ENCODE data around the gene RPS15A. TPM values are rescaled to one million over a fixed set of nuclear protein-coding genes. Genes with fewer than 3 reads are reported as not detected.
"Not testable (repeated sequence)": the region's sequence is repeated elsewhere in the genome, so short reads cannot be mapped to it uniquely, and the experiment has no call there.

RPS15A gene
- total and polyA plus RNA-seq, 4 donors, result 349 to 1,185 (median 895) TPM

- Histone ChIP-seq H3K27ac (ENCODE audit: low read depth in 1 of 2, low read length in 2 of 2) (no peak overlapping the region), H3K4me3 (ENCODE audit: low read depth in 1 of 3, low read length in 3 of 3) (no peak overlapping the region), H3K36me3 (ENCODE audit: control insufficient read depth in 4 of 4, insufficient read depth in 3 of 4, low read depth in 1 of 4, low read length in 3 of 4) (peaks cover 19 to 48% (median 32%) of the 10 kb centered on the region in 4 donors), H3K27me3 (ENCODE audit: control insufficient read depth in 4 of 4, insufficient read depth in 4 of 4, low read length in 3 of 4) (no peaks in the 10 kb centered on the region), H3K9ac (ENCODE audit: low read depth in 1 of 2, low read length in 2 of 2) (no peak overlapping the region), H3K4me1 (ENCODE audit: control insufficient read depth in 4 of 4, insufficient read depth in 4 of 4, low read length in 3 of 4) (peaks cover 0 to 14% (median 8%) of the 10 kb centered on the region in 4 donors), H3K9me3 (ENCODE audit: control insufficient read depth in 4 of 4, low read length in 3 of 4) (no peaks in the 10 kb centered on the region)
- 93% methylated on average over 8 of the region's 8 CpGs for WGBS
- DNase-seq (ENCODE audit: low spot score), result no peak
- TF ChIP-seq YY1 (IDR thresholded peaks at IDR 0.05) (no peak), RAD21 (IDR thresholded peaks at IDR 0.05) (no peak), HNF4A (conservative IDR thresholded peaks at IDR 0.05) (no peak), NR2F2 (IDR thresholded peaks at IDR 0.05) (no peak), FOXA2 (IDR thresholded peaks at IDR 0.05) (no peak), EGR1 (IDR thresholded peaks at IDR 0.05; ENCODE audit: low read depth in 2 of 2) (no peak), RXRA (IDR thresholded peaks at IDR 0.05) (no peak), GABPA (IDR thresholded peaks at IDR 0.05 in 1 of 2, conservative IDR thresholded peaks at IDR 0.05 in 1 of 2) (no peak), FOXA1 (IDR thresholded peaks at IDR 0.05) (no peak)
- TF ChIP-seq, protein P1, sequence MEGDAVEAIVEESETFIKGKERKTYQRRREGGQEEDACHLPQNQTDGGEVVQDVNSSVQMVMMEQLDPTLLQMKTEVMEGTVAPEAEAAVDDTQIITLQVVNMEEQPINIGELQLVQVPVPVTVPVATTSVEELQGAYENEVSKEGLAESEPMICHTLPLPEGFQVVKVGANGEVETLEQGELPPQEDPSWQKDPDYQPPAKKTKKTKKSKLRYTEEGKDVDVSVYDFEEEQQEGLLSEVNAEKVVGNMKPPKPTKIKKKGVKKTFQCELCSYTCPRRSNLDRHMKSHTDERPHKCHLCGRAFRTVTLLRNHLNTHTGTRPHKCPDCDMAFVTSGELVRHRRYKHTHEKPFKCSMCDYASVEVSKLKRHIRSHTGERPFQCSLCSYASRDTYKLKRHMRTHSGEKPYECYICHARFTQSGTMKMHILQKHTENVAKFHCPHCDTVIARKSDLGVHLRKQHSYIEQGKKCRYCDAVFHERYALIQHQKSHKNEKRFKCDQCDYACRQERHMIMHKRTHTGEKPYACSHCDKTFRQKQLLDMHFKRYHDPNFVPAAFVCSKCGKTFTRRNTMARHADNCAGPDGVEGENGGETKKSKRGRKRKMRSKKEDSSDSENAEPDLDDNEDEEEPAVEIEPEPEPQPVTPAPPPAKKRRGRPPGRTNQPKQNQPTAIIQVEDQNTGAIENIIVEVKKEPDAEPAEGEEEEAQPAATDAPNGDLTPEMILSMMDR (IDR thresholded peaks at IDR 0.05; ENCODE audit: low read depth, low read length, missing input control), result no peak
- TF ChIP-seq, protein P2, sequence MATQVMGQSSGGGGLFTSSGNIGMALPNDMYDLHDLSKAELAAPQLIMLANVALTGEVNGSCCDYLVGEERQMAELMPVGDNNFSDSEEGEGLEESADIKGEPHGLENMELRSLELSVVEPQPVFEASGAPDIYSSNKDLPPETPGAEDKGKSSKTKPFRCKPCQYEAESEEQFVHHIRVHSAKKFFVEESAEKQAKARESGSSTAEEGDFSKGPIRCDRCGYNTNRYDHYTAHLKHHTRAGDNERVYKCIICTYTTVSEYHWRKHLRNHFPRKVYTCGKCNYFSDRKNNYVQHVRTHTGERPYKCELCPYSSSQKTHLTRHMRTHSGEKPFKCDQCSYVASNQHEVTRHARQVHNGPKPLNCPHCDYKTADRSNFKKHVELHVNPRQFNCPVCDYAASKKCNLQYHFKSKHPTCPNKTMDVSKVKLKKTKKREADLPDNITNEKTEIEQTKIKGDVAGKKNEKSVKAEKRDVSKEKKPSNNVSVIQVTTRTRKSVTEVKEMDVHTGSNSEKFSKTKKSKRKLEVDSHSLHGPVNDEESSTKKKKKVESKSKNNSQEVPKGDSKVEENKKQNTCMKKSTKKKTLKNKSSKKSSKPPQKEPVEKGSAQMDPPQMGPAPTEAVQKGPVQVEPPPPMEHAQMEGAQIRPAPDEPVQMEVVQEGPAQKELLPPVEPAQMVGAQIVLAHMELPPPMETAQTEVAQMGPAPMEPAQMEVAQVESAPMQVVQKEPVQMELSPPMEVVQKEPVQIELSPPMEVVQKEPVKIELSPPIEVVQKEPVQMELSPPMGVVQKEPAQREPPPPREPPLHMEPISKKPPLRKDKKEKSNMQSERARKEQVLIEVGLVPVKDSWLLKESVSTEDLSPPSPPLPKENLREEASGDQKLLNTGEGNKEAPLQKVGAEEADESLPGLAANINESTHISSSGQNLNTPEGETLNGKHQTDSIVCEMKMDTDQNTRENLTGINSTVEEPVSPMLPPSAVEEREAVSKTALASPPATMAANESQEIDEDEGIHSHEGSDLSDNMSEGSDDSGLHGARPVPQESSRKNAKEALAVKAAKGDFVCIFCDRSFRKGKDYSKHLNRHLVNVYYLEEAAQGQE (IDR thresholded peaks at IDR 0.05), result no peak
Measured at GRCh38 chr16:18782697-18783429, 7.3 kb downstream of the RPS15A start.

DNA sequence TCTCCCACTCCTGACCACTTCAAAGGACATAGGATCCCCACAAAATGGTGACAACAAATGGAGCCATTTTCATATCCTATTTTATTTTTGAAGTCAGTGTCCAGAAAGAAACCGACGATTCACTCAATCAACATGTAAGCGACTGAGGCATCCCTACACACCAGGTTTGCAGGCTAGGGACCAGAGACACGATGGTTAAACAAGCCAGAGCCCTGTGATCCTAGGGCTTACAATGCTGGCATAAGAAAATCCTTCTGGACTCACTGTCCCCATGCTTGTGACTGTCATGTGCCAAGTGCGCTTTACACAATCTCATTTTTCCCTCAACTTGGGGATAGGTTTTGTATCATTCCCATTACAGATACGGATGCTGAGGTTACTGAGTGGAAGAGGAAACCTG lies 8.9 kb downstream of the RPS15A start:
- not testable (repeated sequence) for H3K9ac ChIP-seq (ENCODE audit: low read depth in 1 of 2, low read length in 2 of 2); H3K4me1 ChIP-seq (ENCODE audit: control insufficient read depth in 4 of 4, insufficient read depth in 4 of 4, low read length in 3 of 4); H3K4me3 ChIP-seq (ENCODE audit: low read depth in 1 of 3, low read length in 3 of 3); H3K9me3 ChIP-seq (ENCODE audit: control insufficient read depth in 4 of 4, low read length in 3 of 4); H3K27ac ChIP-seq (ENCODE audit: low read depth in 1 of 2, low read length in 2 of 2); DNase-seq (ENCODE audit: low spot score); H3K27me3 ChIP-seq (ENCODE audit: control insufficient read depth in 4 of 4, insufficient read depth in 4 of 4, low read length in 3 of 4)
- WGBS, result 92% methylated on average over 6 of the region's 6 CpGs
- H3K36me3 ChIP-seq (ENCODE audit: control insufficient read depth in 4 of 4, insufficient read depth in 3 of 4, low read depth in 1 of 4, low read length in 3 of 4), result peaks cover 15 to 36% (median 26%) of the 10 kb centered on the region in 4 donors

DNA sequence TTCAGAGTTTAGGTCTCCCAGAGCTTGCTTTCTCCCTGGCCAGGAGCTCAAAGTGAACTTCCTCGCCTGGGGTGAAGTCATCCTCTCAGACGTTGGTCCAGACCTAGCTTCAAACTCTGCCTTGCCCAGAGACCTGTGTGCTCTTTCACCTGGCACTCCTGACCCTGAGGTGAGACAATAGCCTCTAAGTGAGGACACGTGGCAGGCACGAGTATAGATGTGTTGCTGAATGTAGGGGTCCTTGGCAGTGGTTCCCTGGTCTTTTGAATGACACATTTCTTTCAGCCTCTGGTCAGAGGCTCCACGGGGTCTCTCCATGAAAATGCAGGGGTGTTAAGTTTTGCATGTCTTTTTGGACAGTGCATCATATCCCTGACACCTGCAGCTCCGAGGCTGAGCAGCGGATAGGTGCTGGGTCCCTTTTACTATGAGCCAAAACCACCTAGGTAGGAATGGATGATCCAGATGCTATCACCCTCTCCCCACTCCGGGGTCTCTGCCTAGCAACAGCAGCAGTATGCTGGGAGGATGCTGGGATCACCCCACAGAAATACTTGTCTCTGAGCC lies 9.6 kb downstream of the RPS15A start:
- H3K9ac ChIP-seq (ENCODE audit: low read depth in 1 of 2, low read length in 2 of 2); H3K27me3 ChIP-seq (ENCODE audit: control insufficient read depth in 4 of 4, insufficient read depth in 4 of 4, low read length in 3 of 4); DNase-seq (ENCODE audit: low spot score); H3K4me3 ChIP-seq (ENCODE audit: low read depth in 1 of 3, low read length in 3 of 3); H3K9me3 ChIP-seq (ENCODE audit: control insufficient read depth in 4 of 4, low read length in 3 of 4); H3K27ac ChIP-seq (ENCODE audit: low read depth in 1 of 2, low read length in 2 of 2); H3K4me1 ChIP-seq (ENCODE audit: control insufficient read depth in 4 of 4, insufficient read depth in 4 of 4, low read length in 3 of 4): not testable (repeated sequence)
- 72% methylated on average over 8 of the region's 8 CpGs for WGBS
- peaks cover 14 to 30% (median 23%) of the 10 kb centered on the region in 4 donors for H3K36me3 ChIP-seq (ENCODE audit: control insufficient read depth in 4 of 4, insufficient read depth in 3 of 4, low read depth in 1 of 4, low read length in 3 of 4)

- H3K36me3 ChIP-seq (ENCODE audit: control insufficient read depth in 4 of 4, insufficient read depth in 3 of 4, low read depth in 1 of 4, low read length in 3 of 4); H3K4me1 ChIP-seq (ENCODE audit: control insufficient read depth in 4 of 4, insufficient read depth in 4 of 4, low read length in 3 of 4); H3K4me3 ChIP-seq (ENCODE audit: low read depth in 1 of 3, low read length in 3 of 3); DNase-seq (ENCODE audit: low spot score); H3K9ac ChIP-seq (ENCODE audit: low read depth in 1 of 2, low read length in 2 of 2); H3K27me3 ChIP-seq (ENCODE audit: control insufficient read depth in 4 of 4, insufficient read depth in 4 of 4, low read length in 3 of 4); H3K27ac ChIP-seq (ENCODE audit: low read depth in 1 of 2, low read length in 2 of 2); H3K9me3 ChIP-seq (ENCODE audit: control insufficient read depth in 4 of 4, low read length in 3 of 4): not testable (repeated sequence)
- 38% methylated on average over 1 of the region's 1 CpG for WGBS
Measured at GRCh38 chr16:18777664-18778063, 12.5 kb downstream of the RPS15A start.

DNA sequence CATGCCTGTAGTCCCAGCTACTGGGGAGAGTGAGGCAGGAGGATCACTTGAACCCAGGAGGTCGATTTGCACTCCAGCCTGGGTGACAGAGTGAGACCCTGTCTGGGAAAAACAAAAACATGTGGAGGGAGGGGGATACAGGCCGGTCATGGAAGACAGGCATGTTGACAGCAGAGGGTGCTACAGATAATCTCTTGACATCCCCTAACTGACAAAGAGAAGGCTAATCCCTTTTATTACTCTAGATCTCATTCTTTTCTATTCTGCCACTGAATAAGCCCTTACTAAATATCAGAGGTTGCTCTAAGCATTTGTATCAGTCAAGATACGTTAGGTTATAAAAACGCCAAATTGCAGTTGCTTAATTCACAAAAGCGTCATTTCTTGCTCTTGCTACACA lies 13.8 kb downstream of the RPS15A start:
- not testable (repeated sequence) for H3K27me3 ChIP-seq (ENCODE audit: control insufficient read depth in 4 of 4, insufficient read depth in 4 of 4, low read length in 3 of 4); H3K4me1 ChIP-seq (ENCODE audit: control insufficient read depth in 4 of 4, insufficient read depth in 4 of 4, low read length in 3 of 4); H3K9me3 ChIP-seq (ENCODE audit: control insufficient read depth in 4 of 4, low read length in 3 of 4); H3K27ac ChIP-seq (ENCODE audit: low read depth in 1 of 2, low read length in 2 of 2); H3K36me3 ChIP-seq (ENCODE audit: control insufficient read depth in 4 of 4, insufficient read depth in 3 of 4, low read depth in 1 of 4, low read length in 3 of 4); H3K9ac ChIP-seq (ENCODE audit: low read depth in 1 of 2, low read length in 2 of 2); H3K4me3 ChIP-seq (ENCODE audit: low read depth in 1 of 3, low read length in 3 of 3); DNase-seq (ENCODE audit: low spot score)
- WGBS, result 83% methylated on average over 5 of the region's 5 CpGs

Measured in liver (tissue), 9 donors.